Glomerular visceral epithelial cell (primary cell): ENCODE results near the gene NIPAL3.
"Not testable (repeated sequence)": the region's sequence is repeated elsewhere in the genome, so short reads cannot be mapped to it uniquely, and the experiment has no call there.

Experiments
- DNase-seq: peaks from one replicate; pipeline ENCODE4 v3.0.0-alpha.2; 2016; ENCODE audit errors: extremely low spot score

NIPAL3 gene

DNA sequence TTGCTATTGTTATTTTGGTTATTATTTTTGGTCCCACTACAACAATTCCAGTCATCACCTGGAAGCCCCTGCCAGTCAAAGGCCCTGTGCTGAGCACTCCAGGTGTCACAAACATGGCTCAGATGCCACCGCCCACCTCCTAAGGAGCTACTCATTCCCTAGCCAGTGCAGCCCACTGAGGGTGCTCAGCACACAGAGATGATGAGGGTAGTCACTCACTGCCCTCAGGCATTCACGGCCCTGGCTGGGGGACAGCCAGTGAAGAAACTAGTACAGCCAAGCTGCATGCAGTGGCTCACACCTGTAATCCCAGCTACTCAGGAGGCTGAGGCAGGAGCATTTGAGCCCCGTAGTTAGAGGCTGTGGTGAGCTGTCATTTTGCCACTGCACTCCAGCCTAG, 42.3 kb downstream of the NIPAL3 start:
- no peak for DNase-seq

DNA sequence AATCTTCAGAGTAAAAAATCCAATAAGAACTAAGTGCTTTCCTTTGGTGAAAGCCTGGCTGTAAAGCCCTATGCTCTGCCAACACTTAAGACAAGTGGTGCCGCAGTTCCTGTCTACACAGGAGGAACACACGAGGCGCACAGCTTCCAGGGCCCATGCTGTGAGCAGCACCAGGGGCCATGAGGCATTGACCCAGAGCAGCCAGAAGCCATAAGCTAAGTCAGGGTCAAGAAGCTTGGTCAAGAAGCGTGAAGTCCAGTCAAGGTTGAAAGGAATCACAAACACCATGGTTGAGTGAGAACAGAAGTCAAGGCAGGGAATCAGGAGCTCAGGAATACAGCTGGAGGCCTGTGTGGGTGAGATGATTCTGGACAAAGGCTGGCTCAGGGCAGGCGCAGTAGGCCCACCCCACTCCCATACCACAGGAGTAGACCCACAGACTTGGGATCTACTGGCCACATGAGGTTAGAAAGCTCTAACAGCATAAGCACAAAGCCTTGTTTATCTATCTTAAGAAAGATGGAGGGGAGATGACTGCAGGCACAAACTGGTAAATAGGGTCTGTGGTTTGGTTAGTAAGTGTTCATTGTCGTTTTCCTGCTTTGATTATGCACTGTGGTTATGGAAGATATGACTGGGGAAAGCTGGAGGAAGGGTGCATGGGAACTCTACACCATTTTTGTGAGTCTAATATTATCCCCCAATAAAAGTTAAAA, 44.1 kb downstream of the NIPAL3 start:
- peak; percentile 89 for DNase-seq

DNA sequence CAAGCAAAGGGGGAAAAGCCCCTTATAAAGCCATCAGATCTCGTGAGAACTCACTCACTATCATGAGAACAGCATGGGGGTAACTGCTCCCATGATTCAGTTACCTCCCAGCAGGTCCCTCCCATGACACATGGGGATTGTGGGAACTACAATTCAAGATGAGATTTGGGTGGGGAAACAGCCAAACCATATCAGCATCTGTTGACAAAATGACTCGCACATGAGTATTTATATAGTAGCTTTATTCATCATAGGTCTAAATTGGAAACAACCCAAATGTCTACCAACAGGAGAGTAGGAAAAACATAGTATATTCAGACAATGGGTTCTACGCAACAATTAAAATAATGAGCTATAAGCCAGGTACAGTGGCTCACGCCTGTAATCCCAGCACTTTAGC, 46.5 kb downstream of the NIPAL3 start:
- peak; percentile 12 for DNase-seq

DNA sequence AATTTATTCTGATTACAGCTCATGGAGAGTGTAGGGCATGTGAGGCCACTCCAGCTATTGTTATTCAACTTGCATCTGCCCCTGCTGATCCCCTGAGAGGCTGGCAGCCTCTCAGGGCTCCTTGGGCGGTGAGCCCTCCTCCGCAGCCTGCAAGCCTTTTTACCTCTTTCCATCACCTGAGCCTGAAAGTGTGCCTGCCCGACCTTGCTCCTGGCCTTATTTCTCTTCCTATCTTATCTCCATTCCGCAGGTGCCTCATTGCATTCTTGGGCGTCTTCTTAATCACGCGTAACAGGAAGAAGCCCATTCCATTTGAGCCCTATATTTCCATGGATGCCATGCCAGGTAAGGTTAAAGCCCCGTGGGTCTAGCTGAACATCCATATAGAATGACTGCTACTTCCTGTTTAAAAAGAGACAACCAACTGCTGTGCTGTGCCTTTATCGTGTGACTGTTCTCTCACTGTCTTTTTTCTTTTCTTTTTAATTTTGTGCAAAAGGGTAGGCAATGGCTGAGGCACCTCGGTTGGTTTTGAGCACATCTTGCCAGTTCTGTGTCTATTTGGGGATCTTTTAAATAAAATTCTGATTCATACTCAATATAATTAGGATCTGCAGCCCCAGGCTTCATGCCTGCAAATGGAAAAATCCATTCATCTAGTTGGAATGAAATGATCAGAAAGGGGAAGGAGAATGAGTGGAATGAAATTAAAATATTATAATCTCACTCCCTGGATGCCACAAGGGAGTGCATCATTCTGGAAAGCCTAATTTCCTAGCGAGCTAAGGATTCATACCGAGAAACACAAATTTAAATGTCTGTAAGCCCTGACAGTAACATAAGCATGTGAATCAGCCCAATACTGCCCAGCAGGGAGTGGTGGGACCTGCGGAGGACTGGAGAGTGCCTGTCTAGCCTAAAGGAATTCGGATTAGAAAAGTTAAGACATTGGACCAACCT, 48.5 kb downstream of the NIPAL3 start:
- DNase-seq = no peak

DNA sequence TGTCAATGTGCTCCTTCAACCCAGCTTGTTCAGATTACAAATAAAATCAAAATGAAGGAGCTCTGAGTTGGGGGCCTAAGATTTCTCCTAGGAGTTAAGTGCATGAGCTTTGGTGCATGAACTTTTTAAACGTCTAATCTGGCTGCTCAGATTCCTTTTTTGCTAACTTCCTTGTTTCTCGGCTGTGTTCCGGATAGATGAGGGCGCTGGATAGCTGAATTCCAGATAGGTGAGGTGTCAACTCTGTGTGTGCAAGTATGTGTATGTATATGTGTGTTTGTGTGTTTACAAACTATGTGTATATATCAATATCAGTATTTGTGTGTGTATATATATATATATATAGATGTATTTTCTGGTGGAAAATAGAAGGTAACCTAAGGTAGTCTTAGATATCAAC, 49.5 kb downstream of the NIPAL3 start:
- DNase-seq = no peak

DNA sequence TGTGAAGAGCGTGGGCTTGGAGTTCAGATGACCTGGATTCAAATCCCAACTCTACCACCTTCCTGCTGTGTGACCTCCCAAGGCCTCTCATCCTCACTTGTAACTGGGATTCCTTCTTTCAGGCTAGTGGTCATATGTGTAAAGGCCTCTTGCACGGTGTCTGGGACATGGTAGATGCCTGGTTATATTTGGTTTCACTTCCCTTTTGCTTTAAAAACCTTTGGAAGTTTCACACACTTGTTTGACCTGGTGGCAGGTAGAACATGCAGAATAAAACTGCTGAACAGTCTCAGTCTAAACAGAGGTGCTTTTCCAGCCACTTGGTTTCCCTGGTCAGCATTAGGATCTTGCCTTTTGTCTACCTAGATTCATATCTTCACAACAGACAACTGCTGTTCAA, 50.0 kb downstream of the NIPAL3 start:
- no peak for DNase-seq

DNA sequence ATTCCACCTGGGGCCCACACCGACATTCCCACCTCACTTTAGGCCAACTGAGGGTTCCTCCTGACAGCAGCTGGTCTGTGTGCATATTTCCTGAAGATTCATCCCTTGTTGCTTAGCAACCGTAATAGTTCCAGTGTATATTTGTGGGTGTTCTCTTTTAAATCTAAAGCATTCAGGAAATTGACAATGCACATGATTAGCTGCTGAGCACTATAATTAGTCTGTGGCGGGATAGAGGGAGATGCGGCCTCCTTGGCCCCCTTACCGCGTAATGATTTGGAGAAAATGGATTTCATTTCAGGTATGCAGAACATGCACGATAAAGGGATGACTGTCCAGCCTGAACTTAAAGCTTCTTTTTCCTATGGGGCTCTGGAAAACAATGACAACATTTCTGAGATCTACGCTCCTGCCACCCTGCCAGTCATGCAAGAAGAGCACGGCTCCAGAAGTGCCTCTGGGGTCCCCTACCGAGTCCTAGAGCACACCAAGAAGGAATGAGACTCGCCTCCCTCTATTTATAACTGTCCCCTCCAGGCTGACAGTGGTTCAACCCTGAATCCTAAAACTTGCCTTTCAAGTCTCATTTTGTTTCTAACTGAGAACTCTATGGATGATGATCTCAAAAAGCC, 53.2 kb downstream of the NIPAL3 start:
- no peak for DNase-seq

DNA sequence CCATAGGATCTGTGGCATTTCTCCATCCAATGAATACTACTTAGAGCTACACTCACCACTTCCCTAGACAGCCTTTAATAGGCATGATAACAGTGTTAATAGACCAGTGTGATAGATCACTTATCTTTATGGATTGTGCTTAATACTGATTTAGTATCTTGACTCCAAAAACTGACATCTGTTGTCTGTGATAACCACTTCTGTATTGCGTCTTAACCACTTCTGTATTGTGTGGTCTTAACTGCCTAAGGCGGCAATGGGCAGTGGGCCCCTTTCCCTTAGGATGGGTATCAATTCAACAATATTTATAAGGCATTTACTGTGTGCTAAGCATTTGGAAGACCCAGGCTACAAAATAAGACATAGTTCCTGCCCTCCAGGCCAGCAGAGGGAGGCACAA, 55.0 kb downstream of the NIPAL3 start:
- DNase-seq = no peak

DNA sequence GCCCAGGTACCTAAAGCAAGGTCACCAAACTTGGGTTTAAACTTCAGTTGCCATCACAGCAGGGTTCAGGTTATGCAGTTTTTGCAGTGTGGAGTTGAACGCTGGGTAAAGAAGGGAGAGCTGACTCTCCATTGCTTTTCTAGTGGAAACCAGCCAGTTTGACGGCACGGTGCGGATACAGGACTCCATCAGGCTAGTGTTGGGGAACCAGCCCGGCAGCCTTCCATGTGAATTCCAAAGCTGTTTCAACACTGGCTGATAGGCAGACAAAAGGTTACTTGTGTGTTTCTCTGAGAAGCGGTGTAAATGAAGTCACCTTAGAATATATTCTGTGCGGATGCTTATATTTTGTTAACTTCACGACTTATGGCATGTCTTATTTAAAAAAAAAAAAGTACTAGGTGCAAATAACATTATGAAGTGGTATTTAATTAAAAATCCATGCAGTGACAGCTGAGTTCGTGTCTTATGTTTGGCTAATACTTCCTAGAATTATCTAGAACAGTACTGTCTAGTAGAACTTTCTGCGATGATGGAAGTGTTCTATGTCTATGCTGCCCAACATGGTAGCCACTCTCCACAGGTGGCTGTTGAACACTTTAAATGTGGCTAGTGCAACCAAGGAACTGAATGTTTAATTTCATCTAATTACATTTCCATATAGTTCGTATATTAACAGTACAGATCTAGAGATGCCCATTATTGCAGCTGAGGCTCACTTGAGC, 57.1 kb downstream of the NIPAL3 start:
- DNase-seq = no peak

DNA sequence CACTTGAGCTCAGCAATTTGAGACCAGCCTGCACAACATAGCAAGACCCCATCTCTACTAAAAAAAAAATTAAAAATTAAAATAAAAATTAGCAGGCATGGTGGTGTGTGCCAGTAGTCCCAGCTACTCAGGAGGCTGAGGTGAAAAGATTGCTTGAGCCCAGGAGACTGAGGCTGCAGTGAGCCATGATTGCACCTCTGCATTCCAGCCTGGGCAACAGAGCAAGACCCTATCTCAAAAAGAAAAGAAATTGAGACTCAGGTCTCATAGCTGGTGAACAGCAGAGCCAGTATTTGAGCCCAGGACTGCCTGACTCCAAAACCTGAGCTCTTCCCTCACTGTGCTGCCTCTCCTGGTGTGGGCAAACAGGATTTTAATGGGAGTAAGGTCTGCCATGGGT, 58.6 kb downstream of the NIPAL3 start:
- no peak for DNase-seq

DNA sequence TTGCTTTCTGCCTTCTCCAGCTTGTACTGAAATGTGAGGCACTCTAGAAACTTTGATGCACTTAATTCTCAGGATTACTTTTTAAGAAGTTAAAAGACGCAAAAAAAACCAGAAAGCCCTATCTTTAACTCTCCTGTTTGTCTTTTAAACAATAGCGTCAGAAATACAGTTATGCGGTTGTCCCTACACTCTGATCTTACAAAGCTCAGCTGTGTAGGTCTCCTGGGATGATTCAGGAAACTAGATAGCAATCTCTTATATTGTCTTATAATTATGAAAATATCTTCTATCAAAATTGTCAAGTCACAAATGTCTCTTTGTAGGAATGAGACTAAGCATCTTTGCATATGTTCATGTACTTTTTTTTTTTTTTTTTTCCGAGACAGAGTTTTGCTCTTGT, 60.1 kb downstream of the NIPAL3 start:
- no peak for DNase-seq

DNA sequence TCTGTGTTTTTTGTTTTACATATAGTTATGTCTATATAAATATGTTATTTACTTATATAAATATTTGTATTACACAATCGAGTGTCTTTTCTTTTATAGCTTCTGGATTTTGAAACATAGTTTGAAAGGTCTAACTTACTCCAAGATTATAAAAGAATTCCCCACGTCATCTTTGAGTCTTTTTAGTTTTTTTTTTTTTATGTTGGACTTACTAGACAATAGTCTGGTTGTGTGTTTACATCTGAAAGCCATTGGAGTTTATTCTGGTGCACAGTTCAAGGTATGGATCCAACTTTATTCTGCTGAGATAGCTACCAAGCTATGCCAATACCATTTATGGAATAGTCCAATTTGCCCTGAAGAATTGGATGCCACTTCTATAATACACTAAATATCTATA, 61.0 kb downstream of the NIPAL3 start:
- DNase-seq = no peak

DNA sequence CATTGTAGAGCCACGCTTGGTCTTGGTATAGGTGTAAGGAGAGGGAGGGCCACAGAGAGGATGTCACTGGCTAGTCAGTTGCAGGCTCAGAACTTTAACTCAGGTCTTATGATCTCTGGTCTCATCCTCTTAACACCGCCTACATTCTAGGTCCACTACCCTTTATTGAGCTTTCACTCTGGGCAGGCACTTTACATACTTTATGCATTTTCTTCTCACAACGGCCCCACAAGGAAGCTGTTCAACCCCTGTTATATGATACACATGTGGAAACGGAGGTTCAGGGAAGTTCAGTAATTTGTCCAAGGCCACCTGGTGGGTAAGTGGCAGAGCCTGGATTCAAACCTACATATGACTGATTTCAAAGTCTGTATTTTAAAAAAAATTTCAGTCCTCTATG, 61.7 kb downstream of the NIPAL3 start:
- no peak for DNase-seq

DNA sequence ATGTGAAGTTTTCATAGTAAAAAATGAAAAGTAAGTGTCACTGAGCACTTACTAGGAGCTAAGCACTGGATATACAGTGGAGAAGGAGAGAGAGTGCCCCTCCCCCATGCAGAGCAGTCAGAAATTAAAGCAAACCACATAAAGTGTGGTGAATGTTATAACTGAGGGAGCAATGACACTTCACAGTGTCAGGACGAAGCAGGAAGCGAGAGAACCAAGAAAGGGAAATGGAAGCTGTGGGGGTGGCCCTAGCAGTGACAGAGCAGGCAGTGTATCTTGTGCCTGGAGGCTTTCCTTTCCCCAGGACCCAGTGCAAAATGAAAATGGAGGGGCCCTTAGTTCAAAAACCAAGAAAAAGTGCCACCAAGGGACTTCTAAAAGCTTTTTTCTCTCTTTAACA, 65.5 kb downstream of the NIPAL3 start:
- DNase-seq = no peak

DNA sequence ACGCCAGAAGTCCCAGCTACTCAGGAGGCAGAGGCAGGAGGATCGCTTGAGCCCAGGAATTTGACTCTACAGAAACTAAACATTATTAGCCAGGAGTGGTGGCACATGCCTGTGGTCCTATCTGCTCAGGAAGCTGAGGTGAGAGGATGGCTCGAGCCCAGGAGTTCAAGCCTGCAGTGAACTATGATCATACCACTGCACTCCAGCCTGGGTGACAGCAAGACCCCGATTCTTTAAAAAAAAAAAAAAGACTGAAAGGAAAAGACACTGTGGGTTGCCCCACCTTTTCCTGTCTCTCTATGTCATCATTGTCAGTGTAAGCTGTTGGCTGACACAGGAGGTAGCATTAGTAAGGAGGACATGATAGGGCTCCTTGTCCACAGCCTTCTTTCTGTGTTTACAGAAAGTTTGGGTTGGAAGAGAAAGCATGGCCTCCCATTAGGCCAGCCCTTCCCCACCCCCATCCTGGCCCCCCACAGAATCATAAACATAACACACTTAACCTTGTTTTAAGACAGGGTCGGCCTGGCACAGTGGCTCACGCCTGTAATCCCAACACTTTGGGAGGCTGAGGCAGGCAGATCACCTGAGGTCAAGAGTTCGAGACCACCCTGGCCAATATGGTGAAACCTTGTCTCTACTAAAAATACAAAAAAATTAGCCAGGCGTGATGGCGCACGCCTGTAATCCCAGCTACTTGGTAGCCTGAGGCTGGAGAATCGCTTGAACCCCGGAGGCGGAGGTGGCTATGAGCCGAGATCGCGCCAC, 66.4 kb downstream of the NIPAL3 start:
- no peak for DNase-seq

DNA sequence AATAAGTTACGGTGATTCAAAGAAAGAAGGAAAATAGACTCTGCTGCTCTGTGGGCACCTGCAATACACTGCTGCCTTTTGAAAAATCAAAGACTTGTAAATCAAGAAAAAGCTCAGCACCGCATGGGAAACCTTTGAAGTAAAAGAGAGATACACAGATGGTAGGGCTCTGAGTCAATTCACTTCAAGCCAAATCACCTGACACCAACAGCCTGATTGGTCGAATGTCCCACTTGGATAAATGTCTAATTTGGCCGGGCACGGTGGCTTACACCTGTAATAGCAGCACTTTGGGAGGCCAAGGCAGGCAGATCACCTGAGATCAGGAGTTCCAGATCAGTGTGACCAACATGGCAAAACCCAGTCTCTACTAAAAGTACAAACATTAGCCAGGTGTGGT, 67.8 kb downstream of the NIPAL3 start:
- no peak for DNase-seq

DNA sequence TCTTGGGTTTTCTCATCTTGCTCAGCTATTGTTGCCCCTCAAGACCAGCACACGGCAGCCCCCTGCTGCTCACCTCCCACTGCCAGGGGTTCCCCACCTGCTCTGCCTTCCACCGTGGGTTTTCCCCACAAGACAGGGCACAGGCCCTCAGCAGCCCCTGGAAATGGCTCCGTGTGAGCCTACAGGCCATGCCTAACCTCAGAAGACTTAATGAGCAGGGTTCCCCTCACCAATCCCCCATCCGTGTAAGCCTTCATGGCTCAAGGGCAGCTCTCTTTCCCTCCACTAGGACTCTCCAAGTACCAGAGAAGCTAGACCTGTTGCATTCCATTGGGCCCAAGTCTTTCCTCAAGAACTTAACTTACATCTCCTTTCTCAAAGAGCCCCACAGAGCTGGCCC, 68.6 kb downstream of the NIPAL3 start:
- DNase-seq = no peak

DNA sequence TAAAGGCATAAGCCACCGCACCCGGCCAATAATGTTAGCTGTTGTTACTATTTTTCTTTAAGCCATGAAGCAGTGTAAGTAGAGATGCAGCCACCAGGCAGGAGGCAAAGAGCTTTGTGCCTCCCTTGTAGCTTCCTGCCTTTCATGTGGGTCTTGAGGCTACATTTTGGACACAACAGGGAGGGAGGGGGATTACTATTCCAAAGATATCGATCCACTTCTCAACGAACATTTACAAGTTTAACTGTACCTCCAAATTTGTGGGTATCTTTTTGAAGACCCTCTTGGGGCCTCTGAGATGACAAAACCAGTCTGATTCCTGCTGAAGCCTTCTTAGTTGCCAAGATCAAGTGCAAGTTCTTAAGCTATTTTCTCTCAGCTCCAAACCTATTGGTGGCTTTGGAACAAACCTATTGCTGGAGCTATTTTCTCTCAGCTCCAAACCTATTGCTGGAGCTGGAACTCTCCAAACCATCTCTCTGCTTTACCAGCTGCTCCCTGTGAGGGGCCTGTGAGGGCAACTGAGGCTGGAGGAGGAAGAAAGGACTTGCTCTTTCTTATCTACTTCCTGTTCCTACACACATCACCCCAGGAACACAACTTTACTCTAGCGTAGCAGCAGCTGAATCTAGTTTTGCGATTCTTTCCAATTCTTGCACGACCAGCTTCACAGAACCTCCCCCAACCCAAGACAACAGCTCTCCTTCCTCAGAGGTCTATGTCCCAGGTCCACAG, 70.9 kb downstream of the NIPAL3 start:
- no peak for DNase-seq

DNA sequence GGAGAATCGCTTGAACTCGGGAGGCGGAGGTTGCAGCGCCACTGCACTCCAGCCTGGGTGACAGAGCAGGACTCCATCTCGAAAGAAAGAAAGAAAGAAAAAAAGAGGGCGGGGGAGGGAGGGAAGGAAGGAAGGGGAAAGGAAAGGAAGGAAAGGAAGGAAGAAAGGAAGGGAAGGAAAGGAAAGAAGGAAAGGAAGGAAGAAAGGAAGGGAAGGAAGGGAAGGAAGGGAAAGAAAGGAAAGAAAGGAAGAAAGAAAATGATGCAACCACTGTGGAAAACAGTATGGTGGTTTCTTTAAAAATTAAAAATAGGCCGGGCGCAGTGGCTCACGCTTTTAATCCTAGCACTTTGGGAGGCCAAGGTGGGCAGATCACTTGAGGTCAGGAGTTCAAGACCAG, 71.9 kb downstream of the NIPAL3 start:
- no peak for DNase-seq

DNA sequence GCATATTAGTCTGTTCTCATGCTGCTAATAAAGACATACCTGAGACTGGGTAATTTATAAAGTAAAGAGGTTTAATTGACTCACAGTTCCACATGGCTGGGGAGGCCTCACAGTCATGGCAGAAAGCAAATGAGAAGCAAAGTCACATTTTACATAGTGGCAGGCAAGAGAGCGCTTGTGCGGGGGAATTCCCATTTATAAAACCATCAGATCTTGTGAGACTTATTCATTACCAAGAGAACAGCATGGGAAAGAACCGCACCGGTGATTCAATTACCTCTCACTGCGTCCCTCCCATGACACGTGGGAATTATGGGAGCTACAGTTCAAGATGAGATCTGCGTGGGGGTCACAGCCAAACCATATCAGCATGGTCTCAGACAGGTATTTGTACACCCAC, 72.6 kb downstream of the NIPAL3 start:
- DNase-seq = not testable (repeated sequence)

DNA sequence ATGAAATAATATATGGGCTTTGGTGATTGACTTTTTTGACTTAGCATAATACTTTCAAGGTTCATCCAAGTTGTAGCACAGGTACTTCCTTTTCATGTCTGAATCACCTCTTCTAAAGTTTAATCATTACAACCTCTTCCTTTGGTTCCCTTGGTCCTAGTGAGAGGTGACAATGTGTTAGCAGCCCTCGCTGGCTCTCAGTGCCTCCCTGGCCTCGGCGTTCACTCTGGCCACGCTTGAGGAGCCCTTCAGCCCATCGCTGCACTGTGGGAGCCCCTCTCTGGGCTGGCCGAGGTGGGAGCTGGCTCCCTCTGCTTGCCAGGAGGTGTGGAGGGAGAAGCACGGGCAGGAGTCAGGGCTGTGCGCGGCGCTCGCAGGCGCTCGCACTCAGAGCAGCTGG, 74.1 kb downstream of the NIPAL3 start:
- DNase-seq = no peak
